HL-60/S4 treated with retinoic acid at 250 ng/mL for 4 days and 3 days (cell line): ENCODE results near the gene G6PC2.
"Not testable (repeated sequence)": the region's sequence is repeated elsewhere in the genome, so short reads cannot be mapped to it uniquely, and the experiment has no call there.

Source experiments
- in situ Hi-C: fragments of 300-500 bp; cut with MboI; formaldehyde crosslinking; loops from 2 replicates; pipeline ENCODE4 v1.7.0; 2022; ENCODE audit warnings: low sequenced_read_pairs

The G6PC2 gene, protein sequence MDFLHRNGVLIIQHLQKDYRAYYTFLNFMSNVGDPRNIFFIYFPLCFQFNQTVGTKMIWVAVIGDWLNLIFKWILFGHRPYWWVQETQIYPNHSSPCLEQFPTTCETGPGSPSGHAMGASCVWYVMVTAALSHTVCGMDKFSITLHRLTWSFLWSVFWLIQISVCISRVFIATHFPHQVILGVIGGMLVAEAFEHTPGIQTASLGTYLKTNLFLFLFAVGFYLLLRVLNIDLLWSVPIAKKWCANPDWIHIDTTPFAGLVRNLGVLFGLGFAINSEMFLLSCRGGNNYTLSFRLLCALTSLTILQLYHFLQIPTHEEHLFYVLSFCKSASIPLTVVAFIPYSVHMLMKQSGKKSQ

DNA sequence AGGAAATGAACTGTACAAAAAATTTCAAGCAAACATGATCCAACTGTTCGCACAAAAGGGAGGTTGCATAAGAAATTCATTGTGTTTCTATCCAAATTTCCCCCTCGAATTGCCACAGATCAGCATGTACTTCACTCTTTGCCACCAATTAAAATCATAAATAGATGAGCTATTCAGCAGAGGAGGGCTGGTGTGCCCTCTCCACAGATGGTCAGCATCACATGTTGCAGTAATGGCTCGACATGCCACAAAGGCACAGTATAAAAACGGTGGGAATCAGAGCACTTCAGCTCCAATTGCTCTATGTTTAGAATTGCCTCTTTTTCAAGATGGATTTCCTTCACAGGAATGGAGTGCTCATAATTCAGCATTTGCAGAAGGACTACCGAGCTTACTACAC lies at the start of gene G6PC2:
Gene G6PC2 (plus strand): TSS at position 289 of the 400 bp plus-strand sequence. CDS start 41 bp downstream, at position 330.
- in situ Hi-C loops: loop anchor here (25.0 kb wide), 2 partner anchors 564 to 764 kb away; no protein-coding TSS in a partner anchor

DNA sequence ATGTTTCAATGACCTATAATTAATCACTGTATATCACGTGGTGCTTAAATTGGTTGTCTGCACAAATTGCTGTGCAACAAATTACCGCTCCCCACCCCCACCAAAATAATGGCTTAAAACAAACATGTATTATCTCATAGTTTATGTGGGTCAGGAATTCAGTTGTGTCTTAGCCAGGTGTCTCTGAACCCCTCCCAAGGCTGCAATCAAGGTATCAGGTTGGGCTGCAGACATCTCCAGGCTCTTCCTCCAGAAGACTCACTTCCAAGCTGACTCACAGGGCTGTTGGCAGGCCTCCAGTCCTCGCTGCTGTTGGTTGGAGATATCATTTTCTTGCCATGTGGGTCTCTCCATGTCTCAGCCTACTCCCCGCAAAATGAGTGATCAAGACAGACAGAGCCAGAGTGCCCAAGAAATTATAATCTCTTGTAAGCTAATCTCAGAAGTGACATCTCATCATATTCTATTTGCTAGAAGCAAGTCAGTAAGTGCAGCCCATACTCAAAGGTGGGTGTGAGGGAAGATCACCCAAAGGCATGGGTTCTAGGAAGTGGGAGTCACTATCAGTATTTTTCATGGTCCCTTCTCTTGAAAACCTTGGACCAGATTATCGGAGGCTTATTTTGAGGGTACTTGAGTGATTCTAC lies 49.3 kb upstream of the G6PC2 start:
- in situ Hi-C loops: no loop called here

DNA sequence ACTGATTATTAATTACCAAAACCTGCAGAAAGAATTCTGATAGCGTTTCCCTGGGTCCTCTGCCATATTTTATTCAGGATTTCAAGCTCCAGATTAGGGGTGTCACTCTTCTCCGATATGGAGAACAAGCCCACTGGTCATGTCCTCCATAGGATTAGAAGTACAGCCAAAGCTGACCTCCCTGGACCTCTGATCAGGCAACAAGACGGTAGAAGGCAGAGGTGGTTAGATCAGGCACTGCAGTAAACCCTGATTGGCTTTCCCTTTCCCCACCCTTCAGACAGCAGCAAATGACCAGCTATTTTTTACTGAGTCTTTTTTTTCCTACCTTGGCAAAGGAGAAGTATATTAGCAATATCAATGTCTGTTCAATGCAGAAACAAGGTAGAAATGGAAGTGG lies 48.6 kb upstream of the G6PC2 start:
- in situ Hi-C loops: no loop called here

DNA sequence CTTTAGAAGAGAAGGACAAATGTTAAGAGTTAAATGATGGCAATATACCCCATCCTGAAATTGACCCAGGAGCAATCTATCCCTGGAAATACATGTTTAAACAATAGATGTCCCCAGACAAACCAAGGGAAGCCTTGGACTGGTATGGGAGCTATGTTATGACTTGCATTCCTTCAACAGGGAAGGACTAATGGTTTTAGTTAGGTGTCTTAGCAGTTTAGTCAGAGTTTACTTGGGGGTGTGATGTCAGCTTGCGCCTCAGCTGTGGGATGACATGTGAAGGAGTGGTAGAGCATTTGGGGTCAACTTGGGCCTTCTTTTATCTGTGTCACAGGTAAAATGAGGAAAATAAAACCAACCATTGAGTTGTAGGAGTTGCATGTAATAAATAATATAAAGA lies 47.6 kb upstream of the G6PC2 start:
- in situ Hi-C loops: no loop called here

DNA sequence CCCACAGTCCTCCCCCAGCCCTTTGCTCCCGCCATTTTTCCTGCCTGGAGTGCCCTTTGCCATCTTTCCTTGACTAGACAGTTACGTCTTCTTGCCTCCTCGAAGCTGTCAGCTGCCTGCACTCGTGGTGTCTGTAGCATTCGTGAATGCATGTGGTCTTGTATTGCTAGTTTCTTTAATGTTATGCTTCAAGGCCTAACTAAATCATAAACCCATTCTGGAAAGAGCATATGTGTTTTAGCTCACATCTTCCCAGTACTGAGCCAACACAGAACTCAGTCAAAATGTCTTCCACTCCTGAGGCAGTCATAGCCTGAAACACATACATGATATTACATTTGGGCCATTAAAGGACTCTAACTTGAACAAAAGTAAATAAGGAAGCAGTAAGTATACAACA lies 46.4 kb upstream of the G6PC2 start:
- in situ Hi-C loops: no loop called here

DNA sequence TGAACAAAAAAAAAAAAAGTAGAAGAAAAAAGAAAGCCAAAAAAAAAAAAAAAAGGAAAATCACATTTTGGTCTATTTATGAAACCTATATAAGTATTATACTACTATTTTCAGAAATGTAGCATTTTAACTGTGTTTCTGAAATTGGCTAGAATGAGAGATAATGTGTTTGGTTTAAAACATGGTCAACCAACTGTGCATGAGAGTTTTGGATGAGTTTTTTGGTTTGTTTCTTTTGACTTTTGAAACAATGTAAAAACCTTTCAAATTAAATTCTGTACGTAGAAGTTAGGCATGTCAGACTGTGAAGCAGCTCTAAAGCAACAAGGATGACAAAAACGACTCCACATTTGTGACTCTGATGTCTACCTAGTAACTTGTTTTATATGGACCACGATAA lies 45.5 kb upstream of the G6PC2 start:
- in situ Hi-C loops: no loop called here

DNA sequence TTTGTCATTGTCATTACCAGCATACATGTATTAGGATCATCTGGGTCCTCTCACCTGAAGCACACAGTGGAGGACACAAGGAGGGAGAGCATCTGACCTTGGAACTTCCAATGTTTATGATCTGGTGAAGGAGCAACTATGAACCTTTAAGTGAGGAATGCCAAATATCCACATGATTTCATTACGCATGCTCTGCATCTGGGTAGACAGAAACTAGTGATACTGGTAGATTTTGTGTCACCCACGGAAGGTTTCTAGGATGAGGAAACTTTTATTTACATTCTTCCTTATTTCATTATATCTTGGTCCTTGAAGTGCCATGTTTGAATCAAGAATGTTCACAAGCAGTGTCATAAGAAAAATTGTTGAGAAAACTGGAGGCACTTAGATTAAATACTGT lies 42.9 kb upstream of the G6PC2 start:
- in situ Hi-C loops: no loop called here

DNA sequence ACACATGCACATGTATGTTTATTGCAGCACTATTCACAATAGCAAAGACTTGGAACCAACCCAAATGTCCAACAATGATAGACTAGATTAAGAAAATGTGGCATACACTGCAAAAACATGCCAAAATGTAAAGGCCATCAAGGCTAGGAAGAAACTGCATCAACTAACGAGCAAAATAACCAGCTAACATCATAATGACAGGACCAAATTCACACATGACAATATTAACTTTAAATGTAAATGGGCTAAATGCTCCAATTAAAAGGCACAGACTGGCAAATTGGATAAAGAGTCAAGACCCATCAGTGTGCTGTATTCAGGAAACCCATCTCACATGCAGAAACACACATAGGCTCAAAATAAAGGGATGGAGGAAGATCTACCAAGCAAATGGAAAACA lies 33.9 kb upstream of the G6PC2 start:
- in situ Hi-C loops: not testable (repeated sequence)

DNA sequence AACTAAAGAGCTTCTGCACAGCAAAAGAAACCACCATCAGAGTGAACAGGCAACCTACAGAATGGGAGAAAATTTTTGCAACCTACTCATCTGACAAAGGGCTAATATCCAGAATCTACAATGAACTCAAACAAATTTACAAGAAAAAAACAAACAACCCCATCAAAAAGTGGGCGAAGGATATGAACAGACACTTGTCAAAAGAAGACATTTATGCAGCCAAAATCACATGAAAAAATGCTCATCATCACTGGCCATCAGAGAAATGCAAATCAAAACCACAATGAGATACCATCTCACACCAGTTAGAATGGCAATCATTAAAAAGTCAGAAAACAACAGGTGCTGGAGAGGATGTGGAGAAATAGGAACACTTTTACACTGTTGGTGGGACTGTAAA lies 30.7 kb upstream of the G6PC2 start:
- in situ Hi-C loops: not testable (repeated sequence)

DNA sequence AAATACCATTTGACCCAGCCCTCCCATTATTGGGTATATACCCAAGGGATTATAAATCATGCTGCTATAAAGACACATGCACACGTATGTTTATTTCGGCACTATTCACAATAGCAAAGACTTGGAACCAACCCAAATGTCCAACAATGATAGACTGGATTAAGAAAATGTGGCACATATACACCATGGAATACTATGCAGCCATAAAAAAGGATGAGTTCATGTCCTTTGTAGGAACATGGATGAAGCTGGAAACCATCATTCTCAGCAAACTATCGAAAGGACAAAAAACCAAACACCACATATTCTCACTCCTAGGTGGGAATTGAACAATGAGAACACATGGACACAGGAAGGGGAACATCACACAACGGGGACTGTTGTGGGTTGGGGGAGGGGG lies 30.3 kb upstream of the G6PC2 start:
- in situ Hi-C loops: not testable (repeated sequence)

DNA sequence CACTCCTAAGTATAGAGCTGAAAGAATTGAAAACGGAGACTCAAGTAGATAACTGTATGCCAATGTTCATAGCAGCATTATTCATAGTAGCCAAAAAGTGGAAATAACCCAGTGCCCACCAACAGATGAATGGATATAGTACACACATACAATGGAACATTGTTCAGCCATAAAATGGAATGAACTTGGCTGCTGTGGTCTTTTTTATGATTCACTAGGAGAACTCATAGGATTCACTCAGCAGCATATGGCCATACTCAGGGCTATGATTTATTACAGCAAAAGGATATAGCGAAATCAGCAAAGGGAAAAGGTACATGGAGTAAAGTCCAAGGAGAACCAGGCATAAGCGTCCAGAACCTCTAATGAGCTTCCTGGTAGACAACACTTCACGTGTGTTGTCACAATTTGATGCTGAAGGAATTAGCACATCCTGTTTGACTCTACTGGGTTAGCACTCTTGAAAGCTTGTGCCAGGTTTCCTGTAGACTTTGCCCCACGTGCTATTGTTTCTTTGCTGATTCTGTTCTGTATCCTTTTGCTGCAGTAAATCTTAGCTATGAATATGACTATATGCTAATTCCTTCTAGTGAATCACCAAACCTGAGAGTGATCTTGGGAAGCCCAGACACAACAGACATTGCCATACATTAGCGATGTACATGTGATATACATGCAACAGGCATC lies 26.6 kb upstream of the G6PC2 start:
- in situ Hi-C loops: no loop called here

DNA sequence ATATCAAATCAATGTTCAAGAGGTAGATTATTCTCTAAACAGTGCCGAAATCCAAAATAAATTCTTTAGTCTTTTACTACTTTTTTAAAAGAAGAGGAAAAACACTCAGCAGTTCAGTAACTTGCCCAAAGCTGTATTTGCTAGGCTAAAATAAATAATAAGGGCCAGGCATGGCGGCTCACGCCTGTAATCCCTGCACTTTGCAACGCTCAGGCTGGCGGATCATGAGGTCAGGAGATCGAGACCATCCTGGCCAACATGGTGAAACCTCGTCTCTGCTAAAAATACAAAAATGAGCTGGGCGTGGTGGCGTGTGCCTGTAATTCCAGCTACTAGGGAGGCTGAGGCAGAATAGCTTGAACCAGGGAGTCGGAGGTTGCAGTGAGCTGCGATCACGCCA lies 18.9 kb upstream of the G6PC2 start:
- in situ Hi-C loops: not testable (repeated sequence)

DNA sequence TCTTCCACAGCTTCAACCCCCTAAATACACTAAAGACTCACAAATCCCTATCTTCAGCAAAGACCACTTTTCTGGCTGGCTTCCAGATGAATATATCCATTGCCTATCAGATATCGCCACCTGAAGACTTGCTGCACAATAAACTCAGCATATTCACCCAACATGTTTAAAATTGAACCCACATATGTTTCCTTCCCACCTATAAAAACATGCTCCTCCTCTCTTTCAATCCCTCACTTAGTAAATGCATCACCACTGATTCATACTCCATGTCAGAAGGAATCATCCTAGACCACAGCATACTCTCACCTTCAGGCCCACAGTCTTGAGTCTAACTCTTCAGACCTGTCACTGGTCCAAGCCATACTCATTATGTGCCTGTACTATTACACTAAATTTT lies 16.1 kb upstream of the G6PC2 start:
- in situ Hi-C loops: no loop called here

DNA sequence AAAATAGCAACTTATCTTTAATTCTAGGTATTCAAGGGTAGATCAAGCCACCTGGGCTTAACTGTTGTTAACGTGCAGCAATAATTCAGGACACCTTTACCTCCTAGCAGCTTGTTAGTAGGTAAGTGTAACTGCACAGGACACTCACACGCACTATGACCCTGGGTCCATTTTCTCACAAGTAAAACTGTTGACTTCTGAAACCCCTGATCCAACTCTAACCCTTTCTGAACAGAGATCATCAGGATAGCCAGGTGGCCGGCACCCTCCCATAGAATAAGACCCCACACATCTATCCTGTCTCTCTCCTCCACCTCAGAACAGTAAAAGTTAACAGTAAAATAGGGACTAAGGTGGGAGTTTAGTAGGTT lies 11.5 kb upstream of the G6PC2 start:
- in situ Hi-C loops: no loop called here

DNA sequence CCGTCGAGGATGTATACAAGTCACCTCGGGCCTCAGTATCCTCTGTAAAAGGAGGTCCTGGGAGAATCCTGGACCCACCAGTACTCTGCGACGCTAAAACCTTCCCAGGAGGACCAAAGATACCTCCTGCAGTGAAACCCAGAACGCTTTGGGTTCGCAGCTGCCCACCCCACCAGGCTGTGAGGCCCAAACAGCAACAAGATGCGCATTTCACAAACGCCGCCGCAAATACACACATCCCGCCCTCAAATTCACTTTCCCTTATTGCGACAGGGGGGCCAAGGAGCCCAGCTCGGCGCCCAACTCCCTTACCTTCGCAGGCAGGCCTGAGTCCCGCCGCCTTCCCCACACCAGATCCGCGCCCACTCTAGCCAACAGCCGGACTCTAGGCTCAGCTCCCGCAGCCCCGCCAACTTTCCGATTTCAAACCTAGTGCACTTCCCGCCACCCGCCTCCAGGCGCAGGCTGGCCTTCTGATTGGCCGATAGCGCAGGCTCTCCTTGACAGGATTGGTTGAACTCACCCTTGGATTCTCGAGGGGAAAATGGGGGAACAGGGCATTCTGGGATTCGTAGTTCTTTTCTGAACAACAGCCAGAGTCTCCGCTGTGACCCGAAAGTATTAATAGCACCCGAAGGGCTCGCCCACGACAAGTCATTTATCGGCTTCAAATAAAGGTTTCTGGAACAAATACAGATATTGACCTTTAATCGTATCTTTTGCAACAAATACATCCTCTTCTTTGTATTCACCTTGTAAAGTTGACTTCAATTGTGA lies 10.9 kb upstream of the G6PC2 start, which contains the start of gene SPC25:
Gene SPC25 (minus strand): TSS at position 425 of the 777 bp plus-strand sequence. CDS start 911 bp downstream, outside the sequence.
- in situ Hi-C loops: no loop called here

DNA sequence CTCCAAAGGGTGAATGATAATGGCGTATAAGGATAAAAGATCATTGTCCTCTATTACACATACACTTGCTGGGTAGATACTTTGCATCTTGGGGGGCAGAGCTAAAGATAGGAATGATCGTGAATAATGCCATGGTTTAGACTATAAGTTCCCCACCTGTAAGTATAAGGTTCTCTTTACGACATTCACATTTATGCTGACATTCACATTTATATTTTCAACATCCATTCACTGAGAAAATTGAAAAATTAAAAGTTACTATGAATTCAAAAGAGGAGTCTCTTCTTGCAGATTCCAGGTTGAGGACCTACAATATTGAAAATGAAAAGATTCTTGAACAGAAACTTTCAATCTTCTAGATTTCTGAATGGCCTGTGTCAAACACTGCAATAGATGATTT lies 8.8 kb upstream of the G6PC2 start:
- in situ Hi-C loops: no loop called here

DNA sequence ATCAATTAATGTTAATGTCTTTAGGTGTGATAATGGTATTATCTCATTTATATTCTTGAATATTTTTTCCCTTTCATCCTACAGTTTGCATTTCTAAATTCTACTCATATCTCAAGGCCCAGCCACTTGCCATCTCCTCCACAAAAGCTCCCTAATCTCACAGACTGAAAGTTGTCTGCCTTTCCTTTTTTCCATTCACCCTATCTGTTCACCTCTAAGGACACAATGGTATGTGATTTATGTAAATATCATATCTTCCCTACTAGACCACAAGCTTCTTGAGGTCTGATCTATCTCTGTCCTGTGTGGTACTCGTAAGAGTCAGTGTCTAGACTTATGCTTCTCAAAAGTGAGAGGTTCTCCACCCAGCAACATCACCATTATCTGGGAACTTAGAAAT lies 7.0 kb upstream of the G6PC2 start:
- in situ Hi-C loops: no loop called here

DNA sequence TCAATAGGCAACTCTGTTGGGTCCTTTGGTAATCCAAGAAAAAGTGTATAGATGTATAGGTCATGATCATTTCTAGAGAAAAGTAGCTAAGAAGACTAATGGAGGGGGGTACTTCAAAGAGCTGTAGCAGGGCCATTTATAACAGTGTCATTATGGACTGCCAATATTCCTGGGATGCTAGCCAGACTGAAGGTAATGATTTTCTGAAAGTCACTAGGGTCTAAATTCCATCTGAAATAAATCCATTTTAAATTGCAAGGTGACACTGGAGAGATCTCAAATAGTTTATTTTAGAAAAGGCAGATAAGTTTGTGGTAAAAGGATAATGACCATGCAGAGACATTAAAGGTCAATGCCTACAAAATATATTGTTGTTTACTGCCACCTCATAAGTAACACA lies 6.4 kb upstream of the G6PC2 start:
- in situ Hi-C loops: no loop called here

DNA sequence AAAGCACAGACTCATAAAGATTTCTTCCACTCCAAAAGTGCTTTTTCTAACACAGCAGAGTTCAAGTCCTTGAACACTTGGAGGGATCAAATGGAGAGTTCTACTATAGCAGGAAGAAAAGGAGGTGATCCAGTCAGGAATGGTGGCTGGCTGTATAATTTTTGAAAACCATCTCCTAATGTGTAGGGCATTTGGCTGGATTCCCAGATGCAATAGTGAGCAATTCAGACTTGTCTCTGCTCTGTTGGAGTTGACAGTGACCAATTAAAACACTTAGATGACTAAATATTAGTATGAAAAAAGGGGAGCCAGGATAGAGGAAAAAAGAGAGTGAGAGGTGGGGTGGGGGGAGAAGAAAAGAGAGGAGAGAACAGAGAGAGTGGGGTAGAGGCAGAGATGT lies 5.3 kb upstream of the G6PC2 start:
- in situ Hi-C loops: no loop called here

DNA sequence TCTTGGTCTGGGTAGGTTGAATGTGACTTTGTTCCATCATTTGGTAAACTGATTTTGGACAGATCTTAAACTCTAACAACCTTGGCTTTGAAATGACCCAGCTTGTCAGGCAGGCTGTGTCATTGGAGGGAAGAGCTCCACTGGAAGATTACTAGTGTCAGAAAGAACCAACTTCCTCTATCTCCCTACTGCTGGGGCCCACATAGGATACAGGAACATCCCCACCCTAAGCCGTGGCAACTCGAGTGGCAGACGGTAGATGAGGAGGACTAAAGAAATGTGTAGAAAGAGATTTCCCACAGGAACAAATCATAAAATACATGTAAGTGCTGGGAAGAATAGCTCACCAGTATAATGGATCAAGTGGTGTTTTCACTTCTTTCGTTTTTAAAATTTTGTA lies 4.3 kb upstream of the G6PC2 start:
- in situ Hi-C loops: no loop called here

DNA sequence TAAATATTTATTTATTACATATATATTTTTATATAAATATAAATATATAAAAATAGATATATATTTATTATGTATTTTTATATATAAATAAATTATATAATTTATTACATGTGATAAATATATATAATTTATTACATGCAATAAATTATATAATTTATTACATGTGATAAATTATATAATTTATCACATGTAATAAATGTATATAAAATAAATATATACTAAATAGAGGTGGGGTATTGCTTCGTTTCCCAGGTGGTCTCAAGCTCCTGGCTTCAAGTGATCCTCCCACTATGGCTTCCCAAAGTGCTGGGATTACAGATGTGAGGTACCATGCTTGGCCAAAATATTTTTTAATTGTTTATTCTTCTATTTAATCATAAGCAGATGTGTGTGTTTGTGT lies 3.6 kb upstream of the G6PC2 start:
- in situ Hi-C loops: no loop called here
